Measurements from ENCODE around the gene PEX11G.

The PEX11G gene

DNA sequence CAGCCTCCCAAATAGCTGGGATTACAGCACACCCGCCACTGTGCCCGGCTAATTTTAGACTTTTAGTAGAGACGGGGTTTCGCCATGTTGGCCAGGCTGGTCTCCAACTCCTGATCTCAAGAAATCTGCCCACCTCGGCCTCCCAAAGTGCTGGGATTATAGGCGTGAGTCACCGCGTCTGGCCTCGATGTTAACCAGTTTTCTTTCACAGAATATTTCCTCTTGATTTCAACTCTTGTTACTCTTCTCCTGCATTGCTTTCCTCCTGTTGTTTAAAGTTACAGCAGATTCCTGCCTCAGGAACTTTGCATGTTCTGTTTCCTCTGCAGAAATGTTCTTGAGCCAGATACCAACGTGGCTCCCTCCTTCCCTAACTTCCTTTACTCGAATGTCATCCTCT, 3.7 kb upstream of the PEX11G start:
- DNase-seq, result no peak

DNA sequence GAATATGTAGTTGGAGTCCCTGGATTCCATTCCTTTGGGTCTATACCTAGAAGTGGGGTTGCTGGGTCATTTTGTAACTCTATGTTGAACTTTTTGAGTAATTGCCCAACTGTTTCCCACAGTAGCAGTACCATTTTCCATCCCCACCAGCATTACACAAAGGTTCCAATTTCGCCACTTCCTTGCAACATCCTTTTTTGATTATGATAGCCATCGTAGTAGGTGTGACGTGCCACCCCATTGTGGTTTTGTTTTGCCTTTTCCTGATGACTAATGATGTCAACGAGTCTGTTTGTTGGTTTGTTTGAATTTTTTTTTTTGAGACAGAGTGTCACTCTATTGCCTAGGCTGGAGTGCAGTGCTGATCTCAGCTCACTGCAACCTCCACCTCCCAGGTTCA, 3.3 kb upstream of the PEX11G start:
- DNase-seq, result no peak

- DNase-seq, result no peak
Measured at GRCh38 chr19:7489609-7490044, 792 bp upstream of the PEX11G start.

DNA sequence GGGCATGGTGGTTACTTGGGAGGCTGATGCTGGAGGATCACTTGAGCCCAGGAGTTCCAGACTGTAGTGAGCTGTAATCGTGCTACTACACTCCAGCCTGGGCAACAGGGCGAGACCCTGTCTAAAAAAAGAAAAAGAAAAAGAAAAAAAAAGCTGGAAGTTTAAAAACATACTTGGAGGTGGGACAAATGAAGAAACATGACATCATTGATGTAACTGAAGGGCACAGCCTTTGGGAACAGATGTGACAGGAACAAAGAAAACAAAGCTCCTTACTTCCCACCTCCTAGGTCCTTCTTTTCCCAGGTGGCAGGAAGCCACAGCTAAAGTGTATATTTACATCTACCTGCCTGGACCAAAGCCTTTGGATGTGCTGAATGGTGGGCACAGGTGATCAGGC, 1.9 kb downstream of the PEX11G start:
- DNase-seq, result no peak

- no peak for DNase-seq
Measured at GRCh38 chr19:7483720-7484201, 5.1 kb downstream of the PEX11G start.

GRCh38 chr19:7482584-7483439, 6.0 kb downstream of the PEX11G start:
- no peak for DNase-seq

GRCh38 chr19:7480970-7481255, 7.9 kb downstream of the PEX11G start:
- DNase-seq, result no peak

GRCh38 chr19:7480222-7480969, 8.4 kb downstream of the PEX11G start:
- no peak for DNase-seq

DNA sequence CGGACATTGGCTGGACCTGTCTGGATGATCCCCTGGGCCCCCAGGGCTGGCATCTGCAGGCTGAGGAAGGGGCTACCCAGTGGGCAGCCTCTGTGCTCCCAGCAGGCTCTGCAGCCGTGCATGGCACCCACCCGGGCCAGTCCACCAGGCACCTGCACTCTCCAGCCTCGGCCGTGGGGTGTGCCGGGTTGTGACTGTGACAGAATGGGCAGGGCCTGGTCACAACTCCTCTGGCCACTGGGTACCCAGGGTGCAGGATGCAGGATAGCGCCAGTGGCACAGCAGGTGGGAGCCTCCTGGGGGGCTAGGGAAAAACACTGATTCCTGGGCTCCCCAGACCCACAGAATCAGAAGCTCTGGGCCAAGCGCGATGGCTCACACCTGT, 10.0 kb downstream of the PEX11G start:
- no peak for DNase-seq

DNA sequence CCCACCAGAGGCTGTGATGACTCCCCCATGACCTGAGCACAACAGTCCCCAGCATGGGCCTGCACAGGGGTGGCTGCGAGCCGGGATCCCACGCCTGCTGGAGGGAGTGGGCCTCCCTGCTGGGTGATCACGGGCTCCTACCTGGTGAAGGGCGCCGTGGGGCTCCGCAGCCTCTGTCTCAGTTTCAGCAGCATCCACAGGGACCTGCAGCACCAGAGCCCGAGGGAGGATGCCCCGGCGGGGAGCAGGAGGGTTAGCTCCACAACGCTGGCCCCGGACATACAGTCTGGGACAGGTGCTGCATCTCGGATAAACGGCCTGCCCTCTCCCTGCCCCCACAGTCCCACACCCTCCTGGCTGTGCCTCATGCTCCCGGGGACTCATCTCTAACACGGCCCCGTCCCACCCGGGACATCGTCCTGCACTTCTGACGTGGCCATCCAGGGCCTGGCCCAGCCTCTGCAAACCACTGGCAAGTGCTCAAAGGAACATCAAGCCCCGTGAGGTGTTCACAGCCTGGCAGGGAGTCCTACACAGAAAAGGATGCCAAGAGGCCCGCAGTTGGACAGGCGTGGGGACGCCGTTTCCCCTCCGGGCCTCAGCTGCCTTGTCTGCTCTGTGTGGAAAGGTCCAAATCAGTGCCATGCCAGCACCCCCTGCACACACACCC, 10.5 kb downstream of the PEX11G start:
- no peak for DNase-seq

GRCh38 chr19:7477758-7478157, 11.1 kb downstream of the PEX11G start:
- DNase-seq, result no peak

DNA sequence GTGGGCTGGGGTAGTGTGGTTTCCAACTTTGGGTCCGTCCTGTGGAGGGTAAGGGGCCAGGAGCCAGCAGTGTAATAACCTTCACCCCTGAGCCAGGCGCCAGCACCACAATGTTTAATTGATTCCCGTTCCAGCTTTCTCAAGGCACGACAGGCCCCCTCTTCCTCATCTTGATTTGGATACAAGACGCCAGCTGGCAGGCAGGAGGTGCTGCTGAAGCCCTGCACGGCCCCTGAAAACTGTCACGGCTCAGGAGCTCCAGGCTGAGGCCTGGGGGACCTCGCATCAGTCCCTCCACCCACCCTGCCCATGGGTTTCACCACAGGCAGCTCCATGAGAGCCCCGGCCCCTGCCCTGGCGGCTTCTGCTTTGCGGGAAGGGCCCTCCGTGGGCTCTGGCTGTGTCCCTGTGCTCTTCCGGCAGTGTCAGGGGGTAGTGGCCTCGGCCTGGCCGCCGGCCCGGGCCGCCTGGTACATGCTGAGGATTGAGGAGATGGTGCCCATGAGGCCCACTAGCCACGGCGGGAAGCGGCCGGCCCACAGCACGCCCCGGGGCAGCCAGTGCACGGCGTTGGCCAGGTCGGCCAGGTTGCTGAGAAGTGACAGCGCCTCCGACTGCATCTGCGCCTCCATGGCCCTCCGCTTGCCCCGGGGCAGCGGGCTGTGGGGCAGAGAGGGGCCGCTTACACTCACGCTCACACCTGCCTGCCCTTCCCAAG, 11.9 kb downstream of the PEX11G start:
- no peak for DNase-seq

- DNase-seq, result no peak
Measured at GRCh38 chr19:7476241-7476640, 12.6 kb downstream of the PEX11G start.

- DNase-seq, result no peak
Measured at GRCh38 chr19:7475665-7476064, 13.2 kb downstream of the PEX11G start.

GRCh38 chr19:7471696-7472615, 16.9 kb downstream of the PEX11G start:
- DNase-seq, result no peak

- DNase-seq, result no peak
Measured at GRCh38 chr19:7470540-7471305, 18.1 kb downstream of the PEX11G start.

DNA sequence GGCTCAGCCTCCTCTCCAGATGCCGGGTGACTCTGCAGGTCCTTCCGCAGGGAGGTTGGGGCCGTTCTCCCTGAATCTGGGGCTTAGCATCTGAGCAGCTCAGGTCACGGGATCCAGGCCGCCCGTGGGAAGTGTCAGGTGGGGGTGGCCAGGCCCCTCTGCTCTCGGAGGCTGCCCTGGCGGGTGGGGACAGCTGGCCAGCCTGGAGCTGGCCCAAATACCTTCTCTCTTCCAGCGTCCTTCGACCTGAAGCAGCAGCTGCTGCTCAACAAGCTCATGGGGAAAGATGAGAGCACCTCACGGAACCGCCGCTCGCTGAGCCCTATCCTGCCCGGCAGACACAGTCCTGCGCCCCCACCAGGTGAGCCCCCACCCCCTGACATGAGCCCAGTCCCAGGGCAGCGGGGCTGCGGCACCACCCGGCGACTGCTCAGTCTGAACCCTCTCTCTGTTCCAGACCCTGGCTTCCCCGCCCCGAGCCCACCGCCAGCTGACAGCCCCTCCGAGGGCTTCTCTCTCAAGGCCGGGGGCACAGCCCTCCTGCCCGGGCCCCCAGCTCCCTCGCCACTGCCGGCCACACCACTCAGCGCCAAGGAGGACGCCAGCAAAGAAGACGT, 19.1 kb downstream of the PEX11G start:
- DNase-seq, result no peak

DNA sequence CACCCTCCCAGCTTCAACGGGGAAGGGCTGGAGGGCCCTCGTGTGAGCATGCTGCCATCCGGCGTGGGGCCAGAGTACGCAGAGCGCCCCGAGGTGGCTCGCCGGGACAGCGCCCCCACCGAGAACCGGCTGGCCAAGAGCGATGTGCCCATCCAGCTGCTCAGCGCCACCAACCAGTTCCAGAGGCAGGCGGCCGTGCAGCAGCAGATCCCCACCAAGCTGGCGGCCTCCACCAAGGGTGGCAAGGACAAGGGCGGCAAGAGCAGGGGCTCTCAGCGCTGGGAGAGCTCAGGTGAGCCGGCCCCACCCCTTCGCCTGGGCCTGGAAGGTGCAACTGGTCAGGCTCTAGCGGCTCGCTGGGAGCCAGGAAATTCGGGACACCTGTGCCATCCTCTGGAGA, 20.0 kb downstream of the PEX11G start:
- DNase-seq, result no peak

- DNase-seq, result no peak
Measured at GRCh38 chr19:7467009-7467989, 21.5 kb downstream of the PEX11G start.
